GM23338 (cell line): ENCODE data around the gene ERBB4. TPM values are rescaled to one million over a fixed set of nuclear protein-coding genes. Genes with fewer than 3 reads are reported as not detected.

Experiments
- ATAC-seq: fragments of 200-7000 bp; cut with Tn5 transposase; 3 replicates; pipeline ENCODE4 v1.9.1; 2020
- DNase-seq: peaks from one replicate; pipeline ENCODE4 v3.0.0-alpha.2; 2015; ENCODE audit warnings: low spot score
- H2AFZ ChIP-seq: fragments of 200-600 bp; sonication (generic); 2 replicates; pipeline ENCODE4 v1.8.0; 2016; ENCODE audit warnings: antibody characterized with exemption, mild to moderate bottlenecking, moderate library complexity
- H3F3A ChIP-seq: fragments of 200-600 bp; sonication (generic); replicated peaks from 2 replicates; pipeline ENCODE4 v1.8.0; 2017; ENCODE audit warnings: antibody characterized with exemption, mixed run types, low read depth
- H3K27ac ChIP-seq: fragments of 200-600 bp; sonication (generic); 2 replicates; pipeline ENCODE4 v1.6.1; 2016; ENCODE audit warnings: low read depth
- H3K27me3 ChIP-seq: fragments of 200-600 bp; sonication (generic); 2 replicates; pipeline ENCODE4 v1.8.0; 2016; ENCODE audit warnings: mild to moderate bottlenecking, mixed run types, moderate library complexity; ENCODE audit not compliant: insufficient read depth
- H3K36me3 ChIP-seq: fragments of 200-600 bp; sonication (generic); 2 replicates; pipeline ENCODE4 v1.8.0; 2016; ENCODE audit warnings: mild to moderate bottlenecking; ENCODE audit not compliant: insufficient read depth
- H3K4me1 ChIP-seq: fragments of 200-600 bp; sonication (generic); 2 replicates; pipeline ENCODE4 v1.8.0; 2016; ENCODE audit warnings: mild to moderate bottlenecking, moderate library complexity; ENCODE audit not compliant: insufficient read depth
- H3K4me2 ChIP-seq: fragments of 200-600 bp; sonication (generic); 2 replicates; pipeline ENCODE4 v1.7.1; 2017; ENCODE audit warnings: mixed run types
- H3K4me3 ChIP-seq: fragments of 200-600 bp; sonication (generic); 2 replicates; pipeline ENCODE4 v1.6.1; 2016; ENCODE audit warnings: mixed run types
- H3K79me2 ChIP-seq: fragments of 200-600 bp; sonication (generic); replicated peaks from 2 replicates; pipeline ENCODE4 v1.8.0; 2017; ENCODE audit warnings: mild to moderate bottlenecking; ENCODE audit not compliant: insufficient read depth
- H3K9me2 ChIP-seq: fragments of 200-600 bp; sonication (generic); 2 replicates; pipeline ENCODE4 v1.8.0; 2017; ENCODE audit not compliant: insufficient read depth
- H4K20me1 ChIP-seq: fragments of 200-600 bp; sonication (generic); replicated peaks from 2 replicates; pipeline ENCODE4 v1.8.0; 2017; ENCODE audit warnings: mild to moderate bottlenecking; ENCODE audit not compliant: insufficient read depth
- H3K27ac Mint-ChIP-seq: 2 replicates; pipeline ENCODE4 v1.8.0; 2020; ENCODE audit warnings: inconsistent platforms, mild to moderate bottlenecking, moderate library complexity, mixed read lengths
- H3K27me3 Mint-ChIP-seq: 3 replicates; pipeline ENCODE4 v1.8.0; 2022; ENCODE audit warnings: low read depth, mild to moderate bottlenecking, moderate library complexity, mixed read lengths, inconsistent platforms; ENCODE audit not compliant: insufficient read depth, poor library complexity
- H3K36me3 Mint-ChIP-seq: 3 replicates; pipeline ENCODE4 v1.8.0; 2021; ENCODE audit warnings: low read depth, mild to moderate bottlenecking, inconsistent platforms, moderate library complexity, mixed read lengths
- H3K4me1 Mint-ChIP-seq: 3 replicates; pipeline ENCODE4 v1.8.0; 2020; ENCODE audit warnings: mild to moderate bottlenecking, inconsistent platforms, mixed read lengths
- H3K4me3 Mint-ChIP-seq: 3 replicates; pipeline ENCODE4 v1.8.0; 2021; ENCODE audit warnings: moderate library complexity, mild to moderate bottlenecking, inconsistent platforms, mixed read lengths
- H3K9me3 Mint-ChIP-seq: 3 replicates; pipeline ENCODE4 v1.8.0; 2020; ENCODE audit warnings: moderate library complexity, mild to moderate bottlenecking, inconsistent platforms, mixed read lengths
- CREB1 ChIP-seq: fragments of 250-450 bp; sonication (Bioruptor Pico); IDR thresholded peaks from 2 replicates; pipeline ENCODE4 v1.5.0; 2020; ENCODE audit warnings: low read depth, mild to moderate bottlenecking, moderate library complexity
- CTCF ChIP-seq, 2 experiments: fragments of 200-600 bp in 1 of 2; sonication (generic) in 1 of 2; conservative IDR thresholded peaks; 2 replicates each; pipeline versions ENCODE4 v1.5.1 to v1.6.1; 2016 to 2017; ENCODE audit warnings: antibody characterized with exemption in 2 of 2, low read depth in 2 of 2, mild to moderate bottlenecking in 2 of 2, moderate library complexity in 1 of 2
- ETS1 ChIP-seq: IDR thresholded peaks from 2 replicates; pipeline ENCODE4 v1.6.1; 2016; ENCODE audit warnings: antibody characterized with exemption
- EZH2 ChIP-seq: fragments of 200-600 bp; sonication (generic); IDR thresholded peaks from one replicate; pipeline ENCODE4 v1.8.0; 2017; ENCODE audit warnings: antibody characterized with exemption, mild to moderate bottlenecking, low read depth; ENCODE audit not compliant: unreplicated experiment
- EZH2phosphoT487 ChIP-seq: fragments of 200-600 bp; sonication (generic); IDR thresholded peaks from one replicate; pipeline ENCODE4 v1.8.1; 2018; ENCODE audit warnings: antibody characterized with exemption; ENCODE audit not compliant: unreplicated experiment
- JUNB ChIP-seq: IDR thresholded peaks from one replicate; pipeline ENCODE4 v1.6.1; 2016; ENCODE audit warnings: antibody characterized with exemption; ENCODE audit not compliant: unreplicated experiment
- POLR2AphosphoS5 ChIP-seq: IDR thresholded peaks from 2 replicates; pipeline ENCODE4 v1.6.1; 2016; ENCODE audit warnings: antibody characterized with exemption, low read depth
- REST ChIP-seq: IDR thresholded peaks from one replicate; pipeline ENCODE4 v1.6.1; 2018; ENCODE audit warnings: antibody characterized with exemption; ENCODE audit not compliant: unreplicated experiment
- STAT1 ChIP-seq: IDR thresholded peaks from one replicate; pipeline ENCODE4 v1.6.1; 2016; ENCODE audit warnings: antibody characterized with exemption; ENCODE audit not compliant: unreplicated experiment
- ZNF331 ChIP-seq: fragments of 250-450 bp; sonication (Bioruptor Pico); IDR thresholded peaks from 2 replicates; pipeline ENCODE4 v1.5.0; 2020; ENCODE audit warnings: low read depth, mild to moderate bottlenecking, moderate library complexity
- polyA plus RNA-seq: library from polyadenylated mRNA; unstranded; fragments of >200 nt; fragmentation: Nextera tagmentation; extraction: Ambion mirVana; gene quantifications from 2 replicates; pipeline ENCODE4 v1.2.1, GENCODE V29; 2016
- total RNA-seq: library from RNA; depleted of rRNA; stranded (reverse); fragments of >200 nt; shearing (Covaris generic); gene quantifications from 2 replicates; pipeline ENCODE4 v1.2.3, GENCODE V29; 2014

Gene ERBB4
- total and polyA plus RNA-seq, 2 experiments from 2014 or later = 0.73 to 1.1 TPM

- TF ChIP-seq ETS1 (no peak), ZNF331 (no peak), EZH2 (no peak), JUNB (no peak), CREB1 (no peak), STAT1 (no peak), EZH2phosphoT487 (no peak), CTCF (conservative IDR thresholded peaks at IDR 0.05; ENCODE audit: low read depth in 2 of 2) (no peak), REST (no peak), POLR2AphosphoS5 (no peak)
Measured at GRCh38 chr2:212556296-212556695, 17.7 kb upstream of the ERBB4 start (continued).

GRCh38 chr2:212554233-212554632 is 15.6 kb upstream of the ERBB4 start:
- peaks cover 13% of the 10 kb centered on the region; the same call in 2 of the 3 replicates for H3K4me1 Mint-ChIP-seq
- Histone ChIP-seq H3K4me3 (no peak overlapping the region), H3K79me2 (no peaks in the 10 kb centered on the region), H3K9me2 (no peaks in the 10 kb centered on the region), H3K4me1 (no peaks in the 10 kb centered on the region), H2AFZ (no peak overlapping the region), H3K4me2 (no peak overlapping the region), H3K27me3 (no peaks in the 10 kb centered on the region), H3F3A (no peaks in the 10 kb centered on the region), H3K36me3 (no peaks in the 10 kb centered on the region), H3K27ac (no peak overlapping the region), H4K20me1 (no peaks in the 10 kb centered on the region)
- no peaks in the 10 kb centered on the region for H3K36me3 Mint-ChIP-seq
- H3K9me3 Mint-ChIP-seq = no peaks in the 10 kb centered on the region
- TF ChIP-seq EZH2phosphoT487 (no peak), CTCF (conservative IDR thresholded peaks at IDR 0.05; ENCODE audit: low read depth in 2 of 2) (no peak), CREB1 (no peak)
- DNase-seq (peak; percentile 22), ATAC-seq (no peak)
- H3K27me3 Mint-ChIP-seq = no peaks in the 10 kb centered on the region
- H3K4me3 Mint-ChIP-seq = no peak overlapping the region
- H3K27ac Mint-ChIP-seq = no peak overlapping the region
